H1 (cell line): ENCODE results near the gene SEMA5B. TPM values are rescaled to one million over a fixed set of nuclear protein-coding genes. Genes with fewer than 3 reads are reported as not detected.

Experiments
- CTCF ChIA-PET: fragments of 300-600 bp; sonication (Branson Sonifier 250); formaldehyde crosslinking; loops from one replicate; lab custom pipeline; 2021; ENCODE audit not compliant: partially characterized antibody; lab: Charles Lee
- POLR2A ChIA-PET: fragments of 300-600 bp; sonication (Branson Sonifier 250); formaldehyde crosslinking; loops from one replicate; lab custom pipeline; 2021; ENCODE audit warnings: inconsistent platforms; ENCODE audit not compliant: partially characterized antibody; lab: Charles Lee
- DNase-seq, 2 experiments: peaks; one replicate each; pipeline versions ENCODE4 v3.0.0 to v3.0.0-alpha.2; 2010 to 2022; ENCODE audit warnings: low spot score in 2 of 2, low read depth in 1 of 2, mixed read lengths in 1 of 2
- FAIRE-seq: peaks from 2 replicates; lab custom pipeline; 2011; peaks lifted over from hg19 to GRCh38; lab: Jason Lieb, UNC
- H2AFZ ChIP-seq: 2 replicates; pipeline ENCODE4 v1.8.1; 2012; ENCODE audit warnings: low read length, inconsistent platforms
- H2AK5ac ChIP-seq: 2 replicates; pipeline ENCODE4 v1.6.1; 2013; ENCODE audit warnings: low read depth, low read length
- H2BK120ac ChIP-seq: replicated peaks from 2 replicates; pipeline ENCODE3; 2013; ENCODE audit warnings: low read depth, low read length, inconsistent platforms
- H2BK12ac ChIP-seq: 2 replicates; pipeline ENCODE4 v1.6.1; 2013; ENCODE audit warnings: low read depth, low read length
- H2BK15ac ChIP-seq: 2 replicates; pipeline ENCODE4 v1.6.1; 2013; ENCODE audit warnings: low read length
- H2BK20ac ChIP-seq: 2 replicates; pipeline ENCODE4 v1.6.1; 2013; ENCODE audit warnings: low read length
- H2BK5ac ChIP-seq: 2 replicates; pipeline ENCODE4 v1.6.1; 2013; ENCODE audit warnings: low read depth, low read length
- H3K14ac ChIP-seq: 2 replicates; pipeline ENCODE4 v1.6.1; 2013; ENCODE audit warnings: inconsistent platforms; ENCODE audit not compliant: insufficient read length
- H3K18ac ChIP-seq: 2 replicates; pipeline ENCODE4 v1.6.1; 2013; ENCODE audit warnings: low read length; ENCODE audit errors: extremely low read depth
- H3K23ac ChIP-seq: 2 replicates; pipeline ENCODE4 v1.6.1; 2013; ENCODE audit warnings: inconsistent platforms; ENCODE audit not compliant: insufficient read length
- H3K23me2 ChIP-seq: 2 replicates; pipeline ENCODE4 v1.6.1; 2013; ENCODE audit warnings: low read depth, low read length
- H3K27ac ChIP-seq: 2 replicates; pipeline ENCODE4 v1.6.1; 2011; ENCODE audit warnings: low read depth, low read length, inconsistent platforms
- H3K27me3 ChIP-seq, 4 experiments: replicated peaks in 1 of 4; 1 replicate in 1 of 4; 2 replicates in 3 of 4; pipeline versions ENCODE4 v1.6.1 to v1.8.1; 2011 to 2013; ENCODE audit warnings: low read length in 3 of 4, mild to moderate bottlenecking in 3 of 4, inconsistent platforms in 2 of 4, mixed read lengths in 2 of 4, moderate library complexity in 1 of 4; ENCODE audit not compliant: control insufficient read depth in 3 of 4, insufficient read depth in 3 of 4; ENCODE audit errors: extremely low read depth in 1 of 4
- H3K36me3 ChIP-seq, 4 experiments: 2 replicates each; pipeline versions ENCODE4 v1.6.1 to v1.8.1; 2011 to 2013; ENCODE audit warnings: mild to moderate bottlenecking in 4 of 4, low read length in 3 of 4, moderate library complexity in 2 of 4, control low read depth in 1 of 4, inconsistent platforms in 1 of 4; ENCODE audit not compliant: insufficient read depth in 4 of 4, control insufficient read depth in 2 of 4
- H3K4ac ChIP-seq: replicated peaks from 2 replicates; pipeline ENCODE3; 2013; ENCODE audit warnings: low read length, low read depth, mixed read lengths, inconsistent platforms; ENCODE audit not compliant: insufficient read length
- H3K4me1 ChIP-seq, 4 experiments: replicated peaks in 1 of 4; 1 replicate in 1 of 4; 2 replicates in 3 of 4; pipeline versions ENCODE4 v1.6.1 to v1.8.1; 2011 to 2013; ENCODE audit warnings: low read length in 3 of 4, inconsistent platforms in 2 of 4, mixed read lengths in 1 of 4; ENCODE audit not compliant: insufficient read depth in 4 of 4, control insufficient read depth in 3 of 4
- H3K4me2 ChIP-seq, 2 experiments: 2 replicates each; pipeline versions ENCODE4 v1.6.1 to v1.8.1; 2011 to 2013; ENCODE audit warnings: low read depth in 2 of 2, low read length in 2 of 2, control low read depth in 1 of 2, inconsistent platforms in 1 of 2, mild to moderate bottlenecking in 1 of 2; ENCODE audit not compliant: insufficient read depth in 1 of 2
- H3K4me3 ChIP-seq, 4 experiments: fragments of 200-600, 300-600 bp in 1 of 4; sonication (generic), shearing (Covaris generic), sonication (Bioruptor Twin) in 1 of 4; 2 replicates each; pipeline versions ENCODE4 v1.5.1 to v1.8.1; 2011 to 2016; ENCODE audit warnings: low read length in 4 of 4, low read depth in 3 of 4, control low read depth in 2 of 4, inconsistent platforms in 2 of 4, mild to moderate bottlenecking in 2 of 4, mixed read lengths in 1 of 4, moderate library complexity in 1 of 4; ENCODE audit not compliant: insufficient read depth in 2 of 4; ENCODE audit errors: extremely low read depth in 1 of 4
- H3K56ac ChIP-seq: replicated peaks from 2 replicates; pipeline ENCODE3; 2013; ENCODE audit warnings: low read depth, mild to moderate bottlenecking, mixed read lengths, low read length, inconsistent platforms; ENCODE audit not compliant: insufficient read length
- H3K79me1 ChIP-seq: 2 replicates; pipeline ENCODE4 v1.6.1; 2013; ENCODE audit warnings: low read depth, low read length, control low read depth
- H3K79me2 ChIP-seq, 2 experiments: 2 replicates each; pipeline versions ENCODE4 v1.6.1 to v1.8.1; 2012 to 2013; ENCODE audit warnings: low read length in 2 of 2, mild to moderate bottlenecking in 2 of 2, inconsistent platforms in 1 of 2; ENCODE audit not compliant: insufficient read depth in 2 of 2, control insufficient read depth in 1 of 2
- H3K9ac ChIP-seq, 4 experiments: replicated peaks in 1 of 4; 1 replicate in 1 of 4; 2 replicates in 3 of 4; pipeline versions ENCODE4 v1.6.1 to v1.8.1; 2011 to 2013; ENCODE audit warnings: low read depth in 3 of 4, low read length in 3 of 4, control low read depth in 2 of 4, mild to moderate bottlenecking in 2 of 4, moderate library complexity in 2 of 4, inconsistent platforms in 1 of 4; ENCODE audit errors: extremely low read depth in 1 of 4
- H3K9me3 ChIP-seq, 2 experiments: 2 replicates each; pipeline versions ENCODE4 v1.6.1 to v1.8.1; 2012 to 2013; ENCODE audit warnings: mild to moderate bottlenecking in 2 of 2, moderate library complexity in 2 of 2, control low read depth in 1 of 2, inconsistent platforms in 1 of 2, low read depth in 1 of 2, low read length in 1 of 2, mixed read lengths in 1 of 2; ENCODE audit not compliant: insufficient read depth in 2 of 2
- H4K20me1 ChIP-seq, 2 experiments: replicated peaks in 1 of 2; 2 replicates each; pipeline versions ENCODE3 to v1.8.1; 2011 to 2013; ENCODE audit warnings: inconsistent platforms in 2 of 2, low read length in 2 of 2, mild to moderate bottlenecking in 1 of 2; ENCODE audit not compliant: insufficient read depth in 2 of 2, control insufficient read depth in 1 of 2
- H4K5ac ChIP-seq: 2 replicates; pipeline ENCODE4 v1.6.1; 2013; ENCODE audit warnings: low read length, low read depth, mixed read lengths, inconsistent platforms; ENCODE audit not compliant: insufficient read length
- H4K8ac ChIP-seq: 2 replicates; pipeline ENCODE4 v1.8.0; 2013; ENCODE audit warnings: mild to moderate bottlenecking, moderate library complexity, low read length, inconsistent platforms; ENCODE audit not compliant: insufficient read depth; ENCODE audit errors: extremely low read depth
- H4K91ac ChIP-seq: replicated peaks from 2 replicates; pipeline ENCODE3; 2013; ENCODE audit warnings: low read length, mixed read lengths, inconsistent platforms; ENCODE audit not compliant: insufficient read length
- EGR1 ChIP-seq: IDR thresholded peaks from 2 replicates; pipeline ENCODE4 v1.6.1; 2011; ENCODE audit warnings: low read depth, low read length, borderline replicate concordance
- NRF1 ChIP-seq: IDR thresholded peaks from 2 replicates; pipeline ENCODE4 v1.6.1; 2011; ENCODE audit warnings: mild to moderate bottlenecking, low read depth, low read length, improper control_type of control experiment
- WGBS, 2 experiments: shearing (Covaris generic) in 1 of 2; methylation state at CpG; one replicate each; pipeline versions ENCODE4 v1.1.6 to v1.1.7; 2013 to 2015; ENCODE audit warnings: low lambda C conversion rate in 2 of 2, mixed read lengths in 2 of 2, inconsistent platforms in 1 of 2, low coverage in 1 of 2, missing lambda C conversion rate in 1 of 2; ENCODE audit not compliant: insufficient replicate concordance in 2 of 2, insufficient coverage in 1 of 2, insufficient read length in 1 of 2; ENCODE audit errors: extremely low coverage in 1 of 2, missing lambda C conversion rate in 1 of 2; 5-methylcytosine and 5-hydroxymethylcytosine counted together
- polyA plus RNA-seq, 7 experiments: library from polyadenylated mRNA; depleted of rRNA in 3 of 7; stranded (reverse) in 5 of 7; unstranded in 2 of 7; fragments of >200 nt in 5 of 7; fragments of 200-250 nt in 2 of 7; gene quantifications; 1 replicate in 5 of 7; 2 replicates in 1 of 7; 4 replicates in 1 of 7; pipeline versions ENCODE4 v1.2.1 to v1.2.3, GENCODE V29; 2011 to 2013; ENCODE audit warnings: missing spikeins in 2 of 7, mixed read lengths in 2 of 7
- total RNA-seq: library from RNA; stranded (reverse); fragmentation: NEBNext Ultra II Directional; extraction: Animal tissue kit (Norgen Biotek cat#: 25700); gene quantifications from 2 replicates; pipeline ENCODE4 v1.2.1, GENCODE V29; 2021

The SEMA5B gene
- total and polyA plus RNA-seq, 2 of the 8 experiments (the other 6 are each of a cell fraction or from before 2014, with no cell fraction given): 13.1 to 22.4 TPM

DNA sequence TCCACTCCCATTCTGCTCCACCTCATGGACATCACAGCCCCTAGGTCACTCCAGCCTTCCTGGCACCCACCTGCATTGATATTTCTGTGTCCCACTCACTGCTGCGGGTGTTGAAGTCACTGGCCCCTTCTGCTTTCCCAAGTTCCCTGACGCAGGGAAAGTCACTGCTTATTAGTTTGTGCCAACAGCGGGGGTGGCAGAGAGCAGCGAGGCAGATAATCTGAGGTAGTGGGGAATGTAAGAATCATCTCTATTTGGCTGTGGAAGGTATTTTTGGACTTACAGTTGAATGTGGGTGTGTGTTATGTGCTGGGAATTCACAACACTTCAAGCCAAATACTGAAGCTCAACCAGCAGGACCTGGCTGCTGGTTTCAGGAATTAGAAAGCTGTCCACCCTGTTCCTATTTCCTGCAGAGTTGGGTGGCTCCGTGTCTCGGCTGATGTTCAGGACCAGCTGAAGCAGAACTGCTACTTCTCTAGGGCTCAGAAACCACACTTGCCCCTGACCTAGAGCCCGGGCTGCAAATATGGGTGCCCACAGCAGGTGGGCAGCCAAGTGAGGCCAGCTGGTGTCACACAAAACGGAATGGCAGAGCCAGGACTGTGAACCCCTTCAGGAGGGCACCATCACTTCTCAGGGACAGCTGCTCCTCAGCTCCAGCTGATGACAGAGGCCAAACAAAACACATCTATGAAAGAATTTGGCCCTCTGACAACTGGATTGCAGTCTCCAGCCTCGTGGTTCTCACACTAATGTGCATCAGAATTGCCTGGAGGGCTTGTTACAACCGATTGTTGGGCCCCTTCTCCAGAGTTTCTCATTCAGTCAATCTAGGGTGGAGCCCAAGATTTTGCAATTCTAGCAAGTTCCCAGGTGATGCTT, 57.7 kb downstream of the SEMA5B start:
- H3K36me3 ChIP-seq: no peaks in the 10 kb centered on the region
- no peak overlapping the region for H4K5ac ChIP-seq
- H3K79me1 ChIP-seq: peaks cover 2% of the 10 kb centered on the region; the same call in 1 of the 2 replicates
- no peak overlapping the region for H2AFZ ChIP-seq
- CTCF ChIA-PET: interaction anchor here (0.5 to 4.3 kb wide), 11 partner anchors 8 to 517 kb away, joined by 3 to 26 read pairs (median 3); no protein-coding TSS in a partner anchor
- H3K79me2 ChIP-seq: no peaks in the 10 kb centered on the region
- POLR2A ChIA-PET: interaction anchor here (1.6 to 2.1 kb wide), 2 partner anchors 8 to 13 kb away, joined by 3 to 6 read pairs; no protein-coding TSS in a partner anchor
- no peak overlapping the region for H3K4ac ChIP-seq
- FAIRE-seq (no peak), DNase-seq (no peak)
- no peak overlapping the region for H3K18ac ChIP-seq
- H3K9me3 ChIP-seq: no peaks in the 10 kb centered on the region
- H3K14ac ChIP-seq: no peak overlapping the region
- H3K27me3 ChIP-seq: no peaks in the 10 kb centered on the region
- H3K27ac ChIP-seq: no peak overlapping the region
- H2BK15ac ChIP-seq: peak overlapping the region; percentile 54; the same call in 1 of the 2 replicates
- H3K9ac ChIP-seq: no peak overlapping the region
- H4K91ac ChIP-seq: no peak overlapping the region
- peaks cover 0 to 14% (median 9%) of the 10 kb centered on the region in 4 experiments; a peak in 6 of 7 replicates for H3K4me1 ChIP-seq
- no peak overlapping the region; the same call in 1 of the 2 replicates for H4K8ac ChIP-seq
- 86% methylated on average over 10 of the region's 10 CpGs; no CpG with 5 or more reads in 1 of the 2 experiments for WGBS, 2 experiments
- H2AK5ac ChIP-seq: no peak overlapping the region
- no peak overlapping the region for H3K4me2 ChIP-seq
- no peak overlapping the region for H3K56ac ChIP-seq
- H3K4me3 ChIP-seq: no peak overlapping the region
- H3K23ac ChIP-seq: no peak overlapping the region
- H2BK20ac ChIP-seq: no peak overlapping the region
- TF ChIP-seq EGR1 (no peak), NRF1 (no peak)
- H2BK5ac ChIP-seq: no peak overlapping the region
- no peak overlapping the region for H2BK120ac ChIP-seq
- H2BK12ac ChIP-seq: no peak overlapping the region
- H3K23me2 ChIP-seq: no peaks in the 10 kb centered on the region; the same call in 1 of the 2 replicates
- no peaks in the 10 kb centered on the region for H4K20me1 ChIP-seq
